K562 (cell line): Measurements from ENCODE around the gene FTO. TPM values are rescaled to one million over a fixed set of nuclear protein-coding genes. Genes with fewer than 3 reads are reported as not detected.

Experiments used
- ATAC-seq: fragments of 200-7000 bp; cut with Tn5 transposase; 3 replicates; pipeline ENCODE4 v1.9.1; 2020; ENCODE audit warnings: moderate library complexity
- BruUV-seq: library from RNA; stranded (reverse); fragments of 400-500 nt; replicated peaks from 2 replicates; lab custom pipeline; 2021; lab: Mats Ljungman, UMichigan
- CTCF ChIA-PET: fragments of 300-600 bp; formaldehyde crosslinking; extraction: SDS; loops from one replicate; lab custom pipeline; 2021; ENCODE audit warnings: low intra/inter-chr PET ratio; lab: Yijun Ruan, JAX
- POLR2A ChIA-PET: fragments of 300-600, 350-650 bp; sonication (Branson Sonifier 250); formaldehyde crosslinking; extraction: SDS; loops from one replicate; lab custom pipeline; 2021; ENCODE audit warnings: antibody characterized with exemption, inconsistent platforms; lab: Yijun Ruan, JAX
- DNase-seq, 4 experiments: peaks; one replicate each; pipeline versions ENCODE4 v3.0.0 to v3.0.0-alpha.2; 2011 to 2018; ENCODE audit warnings: low spot score in 3 of 4, mixed read lengths in 3 of 4; ENCODE audit errors: extremely low read depth in 1 of 4
- FAIRE-seq: peaks from 2 replicates; lab custom pipeline; 2011; peaks lifted over from hg19 to GRCh38; lab: Jason Lieb, UNC
- H2AFZ ChIP-seq: 2 replicates; pipeline ENCODE4 v1.6.0; 2011; ENCODE audit warnings: low read depth, low read length, control low read depth, inconsistent platforms
- H3K27ac ChIP-seq: fragments of 200-600 bp; 3 replicates; pipeline ENCODE4 v1.8.0; 2011; ENCODE audit warnings: low read depth, mild to moderate bottlenecking, control low read depth, inconsistent platforms, low read length, moderate library complexity, mixed read lengths; ENCODE audit errors: extremely low read depth
- H3K27me3 ChIP-seq, 2 experiments: fragments of 300-600 bp in 1 of 2; 2 replicates in 1 of 2; 3 replicates in 1 of 2; pipeline versions ENCODE4 v1.6.0 to v1.8.0; 2011; ENCODE audit warnings: inconsistent platforms in 2 of 2, low read length in 2 of 2, mild to moderate bottlenecking in 1 of 2, mixed read lengths in 1 of 2, moderate library complexity in 1 of 2; ENCODE audit not compliant: control insufficient read depth in 2 of 2, insufficient read depth in 2 of 2
- H3K36me3 ChIP-seq: fragments of 300-600 bp; 3 replicates; pipeline ENCODE4 v1.8.0; 2011; ENCODE audit warnings: mild to moderate bottlenecking, low read length, inconsistent platforms; ENCODE audit not compliant: control insufficient read depth, insufficient read depth
- H3K4me1 ChIP-seq, 2 experiments: fragments of 200-600 bp in 1 of 2; replicated peaks in 1 of 2; 2 replicates in 1 of 2; 3 replicates in 1 of 2; pipeline versions ENCODE4 v1.5.1 to v1.8.0; 2011; ENCODE audit warnings: inconsistent platforms in 2 of 2, low read length in 2 of 2, mild to moderate bottlenecking in 1 of 2, mixed read lengths in 1 of 2, moderate library complexity in 1 of 2; ENCODE audit not compliant: control insufficient read depth in 2 of 2, insufficient read depth in 2 of 2
- H3K4me2 ChIP-seq: 2 replicates; pipeline ENCODE4 v1.6.1; 2011; ENCODE audit warnings: low read length, control low read depth, inconsistent platforms, mixed read lengths; ENCODE audit not compliant: insufficient read depth
- H3K4me3 ChIP-seq: fragments of 200-600 bp; sonication (generic), shearing (Covaris generic); 2 replicates; pipeline ENCODE4 v1.5.1; 2016; ENCODE audit warnings: control low read depth, inconsistent platforms
- H3K79me2 ChIP-seq: fragments of 200-600 bp; 3 replicates; pipeline ENCODE4 v1.8.0; 2011; ENCODE audit warnings: low read length, inconsistent platforms; ENCODE audit not compliant: control insufficient read depth, insufficient read depth
- H3K9ac ChIP-seq, 2 experiments: 2 replicates each; pipeline versions ENCODE4 v1.6.0 to v1.6.1; 2011; ENCODE audit warnings: low read depth in 2 of 2, low read length in 2 of 2, control low read depth in 1 of 2, inconsistent platforms in 1 of 2, mild to moderate bottlenecking in 1 of 2, mixed read lengths in 1 of 2; ENCODE audit not compliant: insufficient read depth in 1 of 2
- H3K9me1 ChIP-seq: one replicate; pipeline ENCODE4 v1.6.0; 2011; ENCODE audit warnings: inconsistent platforms, mild to moderate bottlenecking, low read length, moderate library complexity; ENCODE audit not compliant: control insufficient read depth, insufficient read depth
- H3K9me3 ChIP-seq: replicated peaks from 2 replicates; pipeline ENCODE4 v1.5.1; 2011; ENCODE audit warnings: low read depth, low read length, inconsistent platforms; ENCODE audit not compliant: control insufficient read depth, insufficient read depth
- H4K20me1 ChIP-seq: replicated peaks from 2 replicates; pipeline ENCODE4 v1.6.1; 2011; ENCODE audit warnings: low read length, inconsistent platforms, mixed read lengths; ENCODE audit not compliant: control insufficient read depth, insufficient read depth
- COPS2 ChIP-seq: fragments of 450-650 bp; conservative IDR thresholded peaks from 2 replicates; pipeline ENCODE4 v1.6.1; 2016; ENCODE audit warnings: mild to moderate bottlenecking, moderate library complexity
- CSDE1 ChIP-seq, 2 experiments: fragments of 450-650 bp; IDR thresholded peaks; 2 replicates each; pipeline ENCODE4 v1.6.1; 2016; ENCODE audit warnings: mild to moderate bottlenecking in 1 of 2
- DEAF1 ChIP-seq: fragments of 450-650 bp; formaldehyde crosslinking; IDR thresholded peaks from 2 replicates; pipeline ENCODE4 v1.4.0; 2020; ENCODE audit warnings: mild to moderate bottlenecking, moderate library complexity
- ETV6 ChIP-seq, 3 experiments: fragments of 150-350 bp in 1 of 3; sonication (generic) in 1 of 3; formaldehyde crosslinking in 1 of 3; IDR thresholded peaks; 2 replicates each; pipeline versions ENCODE4 v1.6.1 to v1.8.0; 2014 to 2022; ENCODE audit warnings: borderline replicate concordance in 2 of 3, low read depth in 2 of 3, antibody characterized with exemption in 1 of 3, low read length in 1 of 3, mild to moderate bottlenecking in 1 of 3, missing genetic modification reagents in 1 of 3
- HES1 ChIP-seq: fragments of 450-650 bp; IDR thresholded peaks from 2 replicates; pipeline ENCODE4 v1.6.1; 2016; ENCODE audit warnings: low read depth, mild to moderate bottlenecking, moderate library complexity
- HOXB6 ChIP-seq: fragments of 250-450 bp; sonication (Bioruptor Pico); IDR thresholded peaks from 2 replicates; pipeline ENCODE4 v1.5.1; 2022; ENCODE audit warnings: mild to moderate bottlenecking, borderline replicate concordance
- SP1 ChIP-seq: sonication (generic); formaldehyde crosslinking; IDR thresholded peaks from 2 replicates; pipeline ENCODE4 v1.8.1; 2022; ENCODE audit warnings: mild to moderate bottlenecking, missing genetic modification reagents
- SPI1 ChIP-seq: IDR thresholded peaks from 2 replicates; pipeline ENCODE4 v1.6.1; 2011; ENCODE audit warnings: low read depth, low read length, control low read depth, borderline replicate concordance
- SREBF1 ChIP-seq: fragments of 150-350 bp; IDR thresholded peaks from 2 replicates; pipeline ENCODE4 v1.6.1; 2014; ENCODE audit warnings: antibody characterized with exemption, low read depth, low read length, borderline replicate concordance
- ZHX1 ChIP-seq: fragments of 150-350 bp; conservative IDR thresholded peaks from 2 replicates; pipeline ENCODE4 v1.6.1; 2014; ENCODE audit warnings: low read length
- ZNF282 ChIP-seq: sonication (generic); formaldehyde crosslinking; IDR thresholded peaks from 2 replicates; pipeline ENCODE4 v1.8.1; 2023; ENCODE audit warnings: missing genetic modification reagents
- WGBS: fragments of 100-300 bp; shearing (Covaris generic); methylation state at CpG from one replicate; pipeline ENCODE4 v1.1.6; 2016; ENCODE audit warnings: low coverage, mixed read lengths; ENCODE audit not compliant: insufficient coverage; ENCODE audit errors: missing lambda C conversion rate; 5-methylcytosine and 5-hydroxymethylcytosine counted together
- in situ Hi-C: fragments of 300-500 bp; cut with MboI; formaldehyde crosslinking; loops from 4 replicates; pipeline ENCODE4 v1.15.0; 2018; ENCODE audit warnings: inconsistent platforms, mixed read lengths
- intact Hi-C: fragments of 100-400 bp; cut with micrococcal nuclease; formaldehyde crosslinking; loops from 2 replicates; pipeline ENCODE4 v1.14.2; 2022
- polyA plus RNA-seq, 8 experiments: library from polyadenylated mRNA; depleted of rRNA in 4 of 8; stranded (reverse) in 5 of 8; unstranded in 3 of 8; fragments of >200 nt; fragmentation: Nextera tagmentation in 2 of 8; fragmentation: Illumina TruSeq in 1 of 8; extraction: Ambion mirVana in 2 of 8; extraction: Trizol in 1 of 8; gene quantifications; 2 replicates each; pipeline versions ENCODE4 v1.2.1 to v1.2.3, GENCODE V29; 2011 to 2014; ENCODE audit warnings: inconsistent platforms in 1 of 8, missing spikeins in 1 of 8
- total RNA-seq, 7 experiments: library from RNA; depleted of rRNA in 6 of 7; stranded (reverse); fragments of >200 nt in 6 of 7; fragmentation: Illumina TruSeq in 2 of 7; extraction: Trizol in 2 of 7; gene quantifications; 2 replicates each; pipeline versions ENCODE4 v1.2.1 to v1.2.3, GENCODE V29; 2011 to 2021; ENCODE audit warnings: low replicate concordance in 1 of 7

FTO gene
- total and polyA plus RNA-seq, 9 of the 15 experiments (the other 6 are each of a cell fraction or from before 2014, with no cell fraction given), result 11.3 to 27.7 (median 25.5) TPM

- DNase-seq (no peak), ATAC-seq (no peak), FAIRE-seq (no peak)
- no peak for TF ChIP-seq SP1 (CRISPR knock-in tag)
- no peak for TF ChIP-seq ZNF282 (CRISPR knock-in tag)
- no peak for TF ChIP-seq SREBF1
- peak; percentile 69 for TF ChIP-seq SPI1
- no peak for TF ChIP-seq HES1
- TF ChIP-seq HOXB6, result no peak
- Histone ChIP-seq H3K4me2 (no peak overlapping the region), H3K79me2 (no peaks in the 10 kb centered on the region), H3K9me1 (no peaks in the 10 kb centered on the region), H3K9ac (no peak overlapping the region), H3K27ac (no peak overlapping the region), H3K36me3 (no peaks in the 10 kb centered on the region), H2AFZ (no peak overlapping the region), H3K4me1 (no peaks in the 10 kb centered on the region), H4K20me1 (no peaks in the 10 kb centered on the region), H3K9me3 (no peaks in the 10 kb centered on the region), H3K4me3 (no peak overlapping the region), H3K27me3 (no peaks in the 10 kb centered on the region)
- no TSS peak for BruUV-seq
- POLR2A ChIA-PET, result no interaction called here
- intact Hi-C loops, result no loop called here
- CTCF ChIA-PET, result no interaction called here
- in situ Hi-C loops, result no loop called here
These were observed 151.1 kb downstream of the FTO start for GRCh38 chr16:53855056-53855455.

- no peaks in the 10 kb centered on the region for H3K36me3 ChIP-seq
- FAIRE-seq (no peak), DNase-seq (no peak)
- WGBS, result 40% methylated on average over 1 of the region's 1 CpG
- H3K9ac ChIP-seq, result no peak overlapping the region
- H2AFZ ChIP-seq, result no peak overlapping the region
- no peaks in the 10 kb centered on the region for H3K4me1 ChIP-seq
- no peak overlapping the region for H3K4me3 ChIP-seq
- H3K4me2 ChIP-seq, result no peak overlapping the region
- no peaks in the 10 kb centered on the region for H3K9me1 ChIP-seq
- H4K20me1 ChIP-seq, result no peaks in the 10 kb centered on the region
- BruUV-seq, result no TSS peak
- intact Hi-C loops, result no loop called here
- CTCF ChIA-PET, result no interaction called here
- no peak for TF ChIP-seq COPS2
- TF ChIP-seq CSDE1 (IDR thresholded peaks at IDR 0.05), result no peak
- no peak for TF ChIP-seq ETV6 (IDR thresholded peaks at IDR 0.05; ENCODE audit: borderline replicate concordance in 1 of 2, low read depth in 2 of 2, low read length in 1 of 2)
- TF ChIP-seq ETV6 (CRISPR knock-in tag; IDR thresholded peaks at IDR 0.05; ENCODE audit: borderline replicate concordance), result no peak
- TF ChIP-seq ZHX1, result no peak
- TF ChIP-seq DEAF1, result no peak
- TF ChIP-seq, all 486 proteins: peak for 0
- Histone ChIP-seq H3K9me3 (no peaks in the 10 kb centered on the region), H3K79me2 (no peaks in the 10 kb centered on the region), H3K27ac (no peak overlapping the region), H3K27me3 (no peaks in the 10 kb centered on the region)
- ATAC-seq, result no peak
- in situ Hi-C loops, result no loop called here
- POLR2A ChIA-PET, result no interaction called here
These were observed 151.6 kb downstream of the FTO start for GRCh38 chr16:53855511-53855910.
